Tibial nerve (tissue), 4 donors: ENCODE data around the gene NOL4L. TPM values are rescaled to one million over a fixed set of nuclear protein-coding genes. Genes with fewer than 3 reads are reported as not detected.
A peak's percentile ranks its signal among the peaks of the same experiment; 100 is the strongest.

Experiments used
- DNase-seq, 2 donors: peaks; one replicate each; pipeline ENCODE4 v3.0.0-alpha.2; 2019; ENCODE audit warnings: low spot score in 2 of 2
- H3K27ac ChIP-seq, 4 donors: fragments of 200-600 bp; sonication (generic) in 3 of 4; one replicate each; pipeline ENCODE4 v1.5.1; 2017 to 2019; ENCODE audit warnings: mild to moderate bottlenecking in 1 of 4
- H3K27me3 ChIP-seq, 2 donors: fragments of 200-600 bp; sonication (generic) in 1 of 2; one replicate each; pipeline versions ENCODE4 v1.5.1 to v1.6.0; 2017 to 2019
- H3K36me3 ChIP-seq, 3 donors: fragments of 200-600 bp; sonication (generic); one replicate each; pipeline ENCODE4 v1.5.1; 2018 to 2019
- H3K4me1 ChIP-seq, 4 donors: fragments of 200-600 bp; sonication (generic) in 3 of 4; one replicate each; pipeline ENCODE4 v1.5.1; 2017 to 2019
- H3K4me3 ChIP-seq, 4 donors: fragments of 200-600 bp; sonication (generic) in 3 of 4; one replicate each; pipeline ENCODE4 v1.5.1; 2017 to 2019; ENCODE audit warnings: mild to moderate bottlenecking in 1 of 4, moderate library complexity in 1 of 4
- H3K9me3 ChIP-seq, 4 donors: fragments of 200-600 bp; sonication (generic) in 3 of 4; one replicate each; pipeline ENCODE4 v1.5.1; 2017 to 2019
- EP300 ChIP-seq, 2 donors: sonication (generic); formaldehyde crosslinking; IDR thresholded peaks; one replicate each; pipeline ENCODE4 v1.6.1; 2017; ENCODE audit warnings: antibody characterized with exemption in 2 of 2, mild to moderate bottlenecking in 1 of 2
- POLR2A ChIP-seq, 2 donors: fragments of 450-650 bp; IDR thresholded peaks; one replicate each; pipeline ENCODE4 v1.6.1; 2017; ENCODE audit warnings: antibody characterized with exemption in 2 of 2, mild to moderate bottlenecking in 2 of 2, moderate library complexity in 2 of 2
- WGBS, 2 donors: methylation state at CpG; one replicate each; pipeline ENCODE4 v1.1.5; 2018; 5-methylcytosine and 5-hydroxymethylcytosine counted together
- total RNA-seq, 4 donors: library from RNA; depleted of rRNA; stranded (reverse); fragments of >200 nt; gene quantifications; one replicate each; pipeline ENCODE4 v1.1.0, GENCODE V29; 2016
- TF ChIP-seq, protein P1 (sequence below), 5 experiments: fragments of 200-600 bp in 3 of 5; fragments of 450-650 bp in 2 of 5; sonication (generic) in 3 of 5; IDR thresholded peaks; one replicate each; pipeline ENCODE4 v1.5.1; 2016 to 2019; ENCODE audit warnings: antibody characterized with exemption in 5 of 5, mild to moderate bottlenecking in 3 of 5, moderate library complexity in 2 of 5

Gene NOL4L
- total RNA-seq, 4 donors from 2014 or later = 11.5 to 22.3 (median 19.9) TPM

DNA sequence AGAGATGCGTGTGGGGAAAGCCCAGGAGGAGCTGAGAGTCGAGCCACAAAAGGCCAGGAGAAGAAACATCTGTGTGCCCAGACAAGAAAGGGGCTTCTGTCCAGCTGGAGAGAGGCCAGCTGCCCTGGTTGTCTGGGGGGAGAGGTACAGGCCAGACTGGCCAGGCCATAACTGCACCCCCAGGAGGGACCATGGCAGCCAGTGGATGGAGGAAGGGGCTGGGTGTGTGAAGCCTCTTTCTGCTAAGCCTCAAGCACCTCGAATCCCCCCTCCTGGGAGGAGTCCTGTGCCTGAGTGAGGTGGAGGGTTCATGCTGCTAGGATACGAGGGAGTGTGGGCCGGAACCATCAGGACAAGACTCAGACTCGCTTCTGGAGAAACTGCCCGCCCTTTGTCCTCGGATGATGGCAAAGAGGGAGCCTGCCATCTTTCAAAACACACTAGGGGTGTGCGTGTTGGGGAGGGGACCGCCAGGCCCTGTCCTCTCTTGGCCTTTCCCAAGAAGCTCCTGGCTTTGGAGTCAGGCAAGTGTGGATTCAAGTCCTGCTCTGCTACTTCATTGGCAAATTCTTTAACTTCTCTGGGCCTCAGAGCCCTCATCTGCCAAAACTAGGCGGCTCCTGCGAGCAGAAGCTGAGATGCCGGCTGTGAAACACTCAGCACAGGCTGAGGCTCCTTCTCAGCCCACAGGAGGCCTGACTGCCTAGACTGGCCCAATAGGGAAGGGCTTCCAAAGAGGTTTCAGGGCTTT, 136.7 kb downstream of the NOL4L start:
- DNase-seq = no peak
- H3K9me3 ChIP-seq = no peaks in the 10 kb centered on the region
- H3K4me1 ChIP-seq = peaks cover 0 to 71% (median 19%) of the 10 kb centered on the region in 4 donors
- H3K4me3 ChIP-seq = no peak overlapping the region
- H3K36me3 ChIP-seq = peaks cover 0 to 78% (median 18%) of the 10 kb centered on the region in 3 donors
- WGBS, 2 donors = 49 to 56% methylated on average over 12 to 13 of the region's 13 CpGs
- no peaks in the 10 kb centered on the region for H3K27me3 ChIP-seq
- TF ChIP-seq, protein P1, sequence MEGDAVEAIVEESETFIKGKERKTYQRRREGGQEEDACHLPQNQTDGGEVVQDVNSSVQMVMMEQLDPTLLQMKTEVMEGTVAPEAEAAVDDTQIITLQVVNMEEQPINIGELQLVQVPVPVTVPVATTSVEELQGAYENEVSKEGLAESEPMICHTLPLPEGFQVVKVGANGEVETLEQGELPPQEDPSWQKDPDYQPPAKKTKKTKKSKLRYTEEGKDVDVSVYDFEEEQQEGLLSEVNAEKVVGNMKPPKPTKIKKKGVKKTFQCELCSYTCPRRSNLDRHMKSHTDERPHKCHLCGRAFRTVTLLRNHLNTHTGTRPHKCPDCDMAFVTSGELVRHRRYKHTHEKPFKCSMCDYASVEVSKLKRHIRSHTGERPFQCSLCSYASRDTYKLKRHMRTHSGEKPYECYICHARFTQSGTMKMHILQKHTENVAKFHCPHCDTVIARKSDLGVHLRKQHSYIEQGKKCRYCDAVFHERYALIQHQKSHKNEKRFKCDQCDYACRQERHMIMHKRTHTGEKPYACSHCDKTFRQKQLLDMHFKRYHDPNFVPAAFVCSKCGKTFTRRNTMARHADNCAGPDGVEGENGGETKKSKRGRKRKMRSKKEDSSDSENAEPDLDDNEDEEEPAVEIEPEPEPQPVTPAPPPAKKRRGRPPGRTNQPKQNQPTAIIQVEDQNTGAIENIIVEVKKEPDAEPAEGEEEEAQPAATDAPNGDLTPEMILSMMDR (IDR thresholded peaks at IDR 0.05) = no peak
- TF ChIP-seq EP300 (IDR thresholded peaks at IDR 0.05) (no peak), POLR2A (IDR thresholded peaks at IDR 0.05) (no peak)
- peak overlapping the region in 2 of 4 donors; percentile 44 to 57 for H3K27ac ChIP-seq

DNA sequence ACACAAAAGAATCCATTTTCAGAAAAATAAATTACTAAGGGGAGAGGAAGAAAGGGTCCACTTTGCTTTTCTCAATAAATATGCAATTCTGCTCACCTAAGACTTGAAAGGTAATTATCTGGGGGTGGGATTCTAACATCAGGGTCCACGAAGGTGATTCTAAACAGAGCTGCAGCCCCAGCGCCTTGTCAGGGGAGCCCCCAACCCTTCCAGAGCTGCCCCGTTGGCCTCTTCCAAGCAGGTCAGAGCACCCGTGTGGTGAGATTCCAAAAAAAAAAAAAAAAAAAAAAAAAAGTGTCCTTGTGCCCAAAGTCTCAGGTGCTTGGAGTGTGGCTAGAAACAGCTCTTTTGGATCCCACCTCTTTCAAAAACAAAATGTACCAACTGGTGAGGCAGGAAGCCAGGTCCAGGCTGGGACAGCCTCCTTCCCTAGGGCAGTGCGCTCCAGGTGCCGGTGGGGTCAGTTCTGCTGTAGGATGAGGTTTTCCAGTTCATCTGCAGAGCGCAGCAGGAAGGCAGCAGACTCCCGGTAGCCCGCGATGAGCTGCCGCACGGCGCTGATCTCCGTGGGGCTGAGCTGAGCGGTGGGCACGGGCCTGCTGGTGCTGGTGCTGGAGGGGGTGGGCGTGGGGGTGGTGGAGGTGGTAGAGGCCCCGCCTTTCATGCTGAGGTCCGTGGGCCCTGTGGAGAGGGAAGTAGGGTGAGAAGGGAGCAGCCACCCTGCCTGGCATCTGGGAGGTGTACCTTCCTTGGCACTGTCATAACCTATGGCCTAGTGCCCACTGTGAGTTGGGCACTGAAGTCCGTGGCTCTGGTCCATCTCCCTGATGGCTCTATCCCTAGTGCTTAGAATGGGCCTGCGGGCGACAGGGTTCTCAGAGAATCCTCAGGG, 137.8 kb downstream of the NOL4L start:
- H3K27ac ChIP-seq = peak overlapping the region in 2 of 4 donors; percentile 36 to 57
- 78 to 81% methylated on average over 15 to 20 of the region's 22 CpGs for WGBS, 2 donors
- peaks cover 0 to 77% (median 19%) of the 10 kb centered on the region in 4 donors for H3K4me1 ChIP-seq
- TF ChIP-seq POLR2A (IDR thresholded peaks at IDR 0.05) = no peak
- TF ChIP-seq, protein P1 (IDR thresholded peaks at IDR 0.05) = no peak
- TF ChIP-seq EP300 (IDR thresholded peaks at IDR 0.05) = no peak
- no peak overlapping the region for H3K4me3 ChIP-seq
- peaks cover 0 to 73% (median 14%) of the 10 kb centered on the region in 3 donors for H3K36me3 ChIP-seq
- H3K27me3 ChIP-seq = no peaks in the 10 kb centered on the region
- DNase-seq = no peak
- H3K9me3 ChIP-seq = no peaks in the 10 kb centered on the region

DNA sequence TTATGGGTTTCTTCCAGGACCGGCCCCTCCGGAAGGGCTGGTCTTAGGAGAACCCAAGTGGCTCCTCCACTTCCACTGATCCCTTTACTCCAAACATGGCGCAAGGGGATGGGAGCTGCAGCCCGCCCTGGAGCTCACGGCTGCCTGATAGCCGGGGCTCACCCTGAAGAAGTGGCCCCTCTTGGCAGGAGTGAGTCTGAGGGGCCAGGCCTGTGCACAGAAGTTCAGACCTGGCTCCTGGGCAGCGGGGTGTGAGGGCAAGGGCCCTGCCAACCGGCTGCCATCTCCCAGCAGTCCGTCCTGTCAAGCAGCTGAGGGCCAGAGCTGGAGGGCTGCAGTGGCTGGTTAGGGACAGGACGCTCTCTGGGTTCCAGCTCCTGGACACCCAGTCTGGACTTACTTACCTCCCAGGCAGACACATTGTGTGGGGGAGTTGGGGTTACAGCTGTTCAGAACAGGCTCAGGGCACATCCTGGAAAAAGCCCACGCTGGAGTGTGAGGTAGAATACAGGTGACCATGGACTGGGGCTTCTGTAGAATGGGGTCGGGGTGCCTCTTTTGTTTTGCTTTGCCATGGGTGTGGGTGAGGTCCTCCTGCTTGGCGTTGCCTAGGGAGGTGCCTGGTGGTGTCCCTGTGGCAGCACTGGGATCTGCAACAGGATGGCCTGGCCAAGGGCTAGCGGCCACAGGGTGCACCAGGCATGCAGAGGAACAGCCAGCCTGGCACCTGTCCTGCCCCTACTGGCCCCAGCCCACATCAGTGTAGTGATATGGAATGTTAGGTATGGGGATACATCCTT, 138.6 kb downstream of the NOL4L start:
- peaks cover 0 to 81% (median 19%) of the 10 kb centered on the region in 4 donors for H3K4me1 ChIP-seq
- H3K27me3 ChIP-seq = no peaks in the 10 kb centered on the region
- TF ChIP-seq POLR2A (IDR thresholded peaks at IDR 0.05) (no peak), EP300 (IDR thresholded peaks at IDR 0.05) (no peak)
- TF ChIP-seq, protein P1 (IDR thresholded peaks at IDR 0.05) = no peak

DNA sequence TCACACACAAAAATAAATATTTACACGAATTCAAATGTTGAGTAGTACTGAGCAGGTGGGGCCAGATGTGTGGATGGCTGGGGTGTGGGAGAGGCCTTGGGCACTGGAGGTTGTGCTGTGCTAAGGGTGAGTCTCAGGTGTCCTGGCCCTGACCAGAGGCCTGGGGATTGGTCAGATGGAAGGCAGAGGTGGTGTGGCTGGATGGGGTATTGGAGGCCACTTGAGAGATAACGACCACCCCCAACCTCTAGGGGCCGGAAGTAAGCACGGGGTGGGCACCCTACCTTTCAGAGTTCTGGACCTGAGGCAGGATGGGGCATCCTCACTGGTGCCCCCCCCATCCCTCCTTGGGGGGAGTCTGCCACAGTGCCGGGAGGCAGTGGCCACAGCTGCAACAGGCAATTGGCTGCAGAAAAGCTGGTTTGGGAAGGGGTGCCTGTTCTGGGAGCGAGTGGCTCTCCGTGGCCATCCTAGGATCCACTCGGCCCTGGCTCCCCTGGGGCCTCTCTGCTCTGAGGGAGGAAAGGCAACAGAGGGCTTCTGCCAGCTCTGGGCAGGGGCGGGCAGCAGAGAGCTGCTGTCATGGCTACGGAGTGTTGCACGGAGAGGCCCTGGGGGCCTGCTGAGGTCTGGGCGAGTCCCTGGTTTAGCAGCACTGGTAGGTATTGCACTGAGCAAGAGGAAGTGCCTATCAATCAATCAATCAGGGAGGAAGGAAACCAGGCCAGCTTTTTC, 139.4 kb downstream of the NOL4L start:
- peak in 1 of 2 donors; percentile 13 for DNase-seq
- no peaks in the 10 kb centered on the region for H3K9me3 ChIP-seq
- peaks cover 0 to 76% (median 17%) of the 10 kb centered on the region in 4 donors for H3K4me1 ChIP-seq
- WGBS, 2 donors = 43 to 49% methylated on average over 9 to 12 of the region's 12 CpGs
- peak overlapping the region in 2 of 4 donors; percentile 25 to 59 for H3K27ac ChIP-seq
- TF ChIP-seq EP300 (IDR thresholded peaks at IDR 0.05) = no peak
- no peak for TF ChIP-seq POLR2A (IDR thresholded peaks at IDR 0.05)
- TF ChIP-seq, protein P1 (IDR thresholded peaks at IDR 0.05) = no peak
- H3K4me3 ChIP-seq = no peak overlapping the region
- H3K27me3 ChIP-seq = no peaks in the 10 kb centered on the region
- H3K36me3 ChIP-seq = peaks cover 0 to 60% (median 14%) of the 10 kb centered on the region in 3 donors

More for the DNA sequence above, 138.6 kb downstream of the NOL4L start:
- H3K27ac ChIP-seq = peak overlapping the region in 2 of 4 donors; percentile 17 to 25
- peaks cover 0 to 64% (median 14%) of the 10 kb centered on the region in 3 donors for H3K36me3 ChIP-seq
- DNase-seq = peak in 1 of 2 donors; percentile 7
- no peak overlapping the region for H3K4me3 ChIP-seq
- H3K9me3 ChIP-seq = no peaks in the 10 kb centered on the region
- 82 to 84% methylated on average over 12 to 14 of the region's 14 CpGs for WGBS, 2 donors
